Suprapubic skin (tissue), 4 donors: ENCODE data around the gene CXCL1. TPM values are rescaled to one million over a fixed set of nuclear protein-coding genes. Genes with fewer than 3 reads are reported as not detected.

ENCODE experiments used
- DNase-seq, 2 donors: peaks; one replicate each; pipeline ENCODE4 v3.0.0-alpha.2; 2019; ENCODE audit warnings: low spot score in 2 of 2
- H3K27ac ChIP-seq: fragments of 200-600 bp; sonication (generic); one replicate; pipeline ENCODE4 v1.5.1; 2019
- H3K27me3 ChIP-seq: fragments of 200-600 bp; sonication (generic); one replicate; pipeline ENCODE4 v1.5.1; 2019
- H3K36me3 ChIP-seq: fragments of 200-600 bp; sonication (generic); one replicate; pipeline ENCODE4 v1.5.1; 2019
- H3K4me1 ChIP-seq: fragments of 200-600 bp; sonication (generic); one replicate; pipeline ENCODE4 v1.5.1; 2019
- H3K4me3 ChIP-seq: fragments of 200-600 bp; sonication (generic); one replicate; pipeline ENCODE4 v1.5.1; 2019; ENCODE audit warnings: mild to moderate bottlenecking
- H3K9me3 ChIP-seq: fragments of 200-600 bp; sonication (generic); one replicate; pipeline ENCODE4 v1.5.1; 2019
- EP300 ChIP-seq: sonication (generic); formaldehyde crosslinking; IDR thresholded peaks from one replicate; pipeline ENCODE4 v1.6.1; 2017; ENCODE audit warnings: antibody characterized with exemption
- POLR2A ChIP-seq, 2 donors: fragments of 450-650 bp; IDR thresholded peaks; one replicate each; pipeline ENCODE4 v1.6.1; 2017; ENCODE audit warnings: antibody characterized with exemption in 2 of 2, mild to moderate bottlenecking in 2 of 2, moderate library complexity in 2 of 2
- POLR2AphosphoS5 ChIP-seq, 3 donors: sonication (generic); formaldehyde crosslinking; IDR thresholded peaks; one replicate each; pipeline ENCODE4 v1.6.1; 2017; ENCODE audit warnings: antibody characterized with exemption in 3 of 3
- WGBS: methylation state at CpG from one replicate; pipeline ENCODE4 v1.1.5; 2018; 5-methylcytosine and 5-hydroxymethylcytosine counted together
- total RNA-seq, 4 donors: library from RNA; depleted of rRNA; stranded (reverse); fragments of >200 nt; gene quantifications; one replicate each; pipeline ENCODE4 v1.1.0, GENCODE V29; 2016
- TF ChIP-seq, protein P1 (sequence below), 2 donors: fragments of 200-600 bp in 1 of 2; fragments of 450-650 bp in 1 of 2; sonication (generic) in 1 of 2; IDR thresholded peaks; one replicate each; pipeline ENCODE4 v1.5.1; 2016 to 2019; ENCODE audit warnings: antibody characterized with exemption in 2 of 2, mild to moderate bottlenecking in 1 of 2, moderate library complexity in 1 of 2

The CXCL1 gene
- total RNA-seq, 4 donors from 2014 or later = 0.59 to 1.7 TPM; not detected in 2

DNA sequence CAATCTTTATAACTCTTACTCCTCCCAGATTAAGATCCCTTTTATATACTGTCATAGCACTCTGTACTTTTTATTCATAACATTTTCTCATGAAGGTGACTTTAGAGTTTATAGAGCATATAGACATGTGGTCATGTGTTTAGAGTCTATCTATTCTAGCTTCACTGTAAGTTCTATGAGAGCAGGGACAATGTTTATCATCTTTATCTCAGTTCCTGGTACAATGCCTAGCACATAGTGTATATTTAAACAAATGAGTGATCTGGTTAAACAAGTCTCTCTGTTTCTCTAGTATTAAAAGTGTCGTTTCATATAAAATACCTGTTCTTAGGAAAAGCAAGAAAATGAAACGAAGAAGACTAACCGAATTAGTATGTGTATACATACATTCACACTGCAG lies 29.5 kb upstream of the CXCL1 start:
- H3K9me3 ChIP-seq = no peaks in the 10 kb centered on the region
- H3K36me3 ChIP-seq = no peaks in the 10 kb centered on the region
- no peak overlapping the region for H3K27ac ChIP-seq
- TF ChIP-seq POLR2A (IDR thresholded peaks at IDR 0.05) (no peak), POLR2AphosphoS5 (IDR thresholded peaks at IDR 0.05) (no peak), EP300 (no peak)
- TF ChIP-seq, protein P1, sequence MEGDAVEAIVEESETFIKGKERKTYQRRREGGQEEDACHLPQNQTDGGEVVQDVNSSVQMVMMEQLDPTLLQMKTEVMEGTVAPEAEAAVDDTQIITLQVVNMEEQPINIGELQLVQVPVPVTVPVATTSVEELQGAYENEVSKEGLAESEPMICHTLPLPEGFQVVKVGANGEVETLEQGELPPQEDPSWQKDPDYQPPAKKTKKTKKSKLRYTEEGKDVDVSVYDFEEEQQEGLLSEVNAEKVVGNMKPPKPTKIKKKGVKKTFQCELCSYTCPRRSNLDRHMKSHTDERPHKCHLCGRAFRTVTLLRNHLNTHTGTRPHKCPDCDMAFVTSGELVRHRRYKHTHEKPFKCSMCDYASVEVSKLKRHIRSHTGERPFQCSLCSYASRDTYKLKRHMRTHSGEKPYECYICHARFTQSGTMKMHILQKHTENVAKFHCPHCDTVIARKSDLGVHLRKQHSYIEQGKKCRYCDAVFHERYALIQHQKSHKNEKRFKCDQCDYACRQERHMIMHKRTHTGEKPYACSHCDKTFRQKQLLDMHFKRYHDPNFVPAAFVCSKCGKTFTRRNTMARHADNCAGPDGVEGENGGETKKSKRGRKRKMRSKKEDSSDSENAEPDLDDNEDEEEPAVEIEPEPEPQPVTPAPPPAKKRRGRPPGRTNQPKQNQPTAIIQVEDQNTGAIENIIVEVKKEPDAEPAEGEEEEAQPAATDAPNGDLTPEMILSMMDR (IDR thresholded peaks at IDR 0.05) = no peak
- DNase-seq = no peak
- H3K4me3 ChIP-seq = no peak overlapping the region
- peaks cover 10% of the 10 kb centered on the region for H3K4me1 ChIP-seq
- peaks cover 39% of the 10 kb centered on the region for H3K27me3 ChIP-seq
- WGBS = 75% methylated on average over 3 of the region's 3 CpGs

DNA sequence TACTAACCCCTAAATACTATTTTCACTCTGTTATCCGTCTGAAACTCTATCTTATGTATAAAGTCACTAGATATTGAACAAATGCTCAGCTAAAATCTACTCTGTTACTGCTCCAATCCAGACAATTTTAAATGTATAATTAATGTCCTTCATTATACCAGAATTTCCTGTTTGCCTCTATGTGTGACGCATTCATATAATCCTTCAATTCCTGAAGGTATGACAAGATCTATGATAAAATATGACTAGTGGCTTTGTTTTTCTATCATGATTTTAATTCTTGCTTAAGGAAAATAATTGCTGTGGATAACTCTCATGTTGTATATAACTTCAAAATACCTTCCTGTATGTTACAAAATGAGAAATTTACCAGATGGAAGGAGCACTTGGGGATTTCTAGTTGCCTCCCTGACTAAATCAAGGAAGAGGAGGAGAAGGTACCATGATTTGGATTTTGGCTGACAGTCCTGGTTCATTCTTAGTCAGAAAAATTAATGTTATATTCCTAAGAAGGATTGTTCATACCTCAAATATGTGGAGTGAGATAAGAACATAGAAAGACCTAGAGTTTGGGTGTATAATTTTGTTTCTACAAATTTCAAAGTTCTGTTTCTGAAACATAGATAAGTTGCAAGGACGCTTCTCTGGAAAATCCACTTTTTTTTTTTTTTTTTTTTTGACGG lies 27.8 kb upstream of the CXCL1 start:
- Histone ChIP-seq H3K9me3 (no peaks in the 10 kb centered on the region), H3K36me3 (no peaks in the 10 kb centered on the region), H3K4me1 (peaks cover 8% of the 10 kb centered on the region), H3K4me3 (no peak overlapping the region), H3K27me3 (peaks cover 35% of the 10 kb centered on the region), H3K27ac (no peak overlapping the region)
- 62% methylated on average over 4 of the region's 4 CpGs for WGBS
- DNase-seq = no peak
- TF ChIP-seq EP300 (no peak), POLR2A (IDR thresholded peaks at IDR 0.05) (no peak), POLR2AphosphoS5 (IDR thresholded peaks at IDR 0.05) (no peak)

DNA sequence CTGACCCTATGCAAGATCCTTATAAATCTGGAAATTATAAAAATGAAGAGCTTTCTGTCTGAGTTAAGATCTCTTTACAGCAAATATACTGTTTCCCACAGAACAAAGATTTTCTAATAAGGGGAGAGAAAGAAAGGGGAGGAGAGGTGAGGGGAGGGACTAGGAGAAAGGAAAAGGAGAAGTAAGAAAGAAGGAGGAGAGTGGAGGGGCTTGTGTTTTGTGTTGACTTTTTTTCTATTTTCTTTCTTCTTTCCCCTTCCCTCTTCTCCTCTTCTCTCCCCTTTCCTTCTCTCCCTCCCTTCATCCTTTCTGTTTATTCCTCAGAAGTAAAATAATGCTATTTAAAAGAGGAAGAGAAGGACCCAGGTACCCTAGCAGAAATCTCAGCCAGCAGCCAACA lies 26.5 kb upstream of the CXCL1 start:
- Histone ChIP-seq H3K27me3 (peaks cover 22% of the 10 kb centered on the region), H3K27ac (no peak overlapping the region), H3K36me3 (no peaks in the 10 kb centered on the region), H3K9me3 (no peaks in the 10 kb centered on the region), H3K4me1 (no peaks in the 10 kb centered on the region), H3K4me3 (no peak overlapping the region)
- TF ChIP-seq POLR2AphosphoS5 (IDR thresholded peaks at IDR 0.05) (no peak), POLR2A (IDR thresholded peaks at IDR 0.05) (no peak), EP300 (no peak)
- TF ChIP-seq, protein P1 (IDR thresholded peaks at IDR 0.05) = no peak
- DNase-seq = no peak

DNA sequence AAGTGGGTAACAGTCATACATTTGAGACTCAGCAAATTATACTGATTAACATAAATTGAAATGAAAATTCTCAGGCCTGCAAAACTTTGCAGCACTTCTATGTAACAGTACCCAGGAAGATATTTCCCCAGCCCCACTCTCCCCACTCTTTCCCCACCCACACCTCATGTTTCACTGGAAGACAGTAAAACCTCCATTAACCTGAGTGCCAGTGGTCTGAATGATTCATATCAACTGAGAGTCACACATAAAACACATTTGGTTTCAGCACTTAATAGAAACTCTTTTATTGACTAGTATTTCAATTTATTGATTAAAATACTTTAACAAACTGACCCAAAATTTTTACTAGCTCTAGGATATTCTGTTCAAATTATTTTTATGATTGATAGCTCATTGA lies 25.8 kb upstream of the CXCL1 start:
- H3K9me3 ChIP-seq = no peaks in the 10 kb centered on the region
- DNase-seq = no peak
- no peaks in the 10 kb centered on the region for H3K36me3 ChIP-seq
- H3K27ac ChIP-seq = no peak overlapping the region
- H3K27me3 ChIP-seq = peaks cover 16% of the 10 kb centered on the region
- TF ChIP-seq, protein P1 (IDR thresholded peaks at IDR 0.05) = no peak
- TF ChIP-seq POLR2A (IDR thresholded peaks at IDR 0.05) (no peak), EP300 (no peak), POLR2AphosphoS5 (IDR thresholded peaks at IDR 0.05) (no peak)
- no peak overlapping the region for H3K4me3 ChIP-seq
- no peaks in the 10 kb centered on the region for H3K4me1 ChIP-seq

DNA sequence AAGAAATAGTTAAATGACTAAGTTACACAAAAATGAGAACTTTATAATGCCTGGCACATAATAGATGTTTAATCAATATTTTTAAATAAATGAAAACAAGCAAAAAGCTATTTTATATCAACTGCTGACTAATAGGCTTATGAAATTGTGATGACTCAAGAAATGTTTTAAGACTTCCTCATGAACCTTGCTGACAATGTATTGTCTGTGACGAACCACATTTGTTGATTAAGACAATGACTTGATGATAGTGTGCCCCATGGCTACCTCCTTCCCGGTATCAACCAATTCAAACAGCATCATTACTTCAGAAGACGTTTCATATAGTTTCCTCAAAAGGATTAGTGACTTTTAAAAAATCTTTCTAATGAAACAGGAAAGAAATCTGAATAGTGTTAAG lies 24.8 kb upstream of the CXCL1 start:
- H3K4me3 ChIP-seq = no peak overlapping the region
- no peak for DNase-seq
- H3K36me3 ChIP-seq = no peaks in the 10 kb centered on the region
- TF ChIP-seq POLR2AphosphoS5 (IDR thresholded peaks at IDR 0.05) (no peak), POLR2A (IDR thresholded peaks at IDR 0.05) (no peak), EP300 (no peak)
- TF ChIP-seq, protein P1 (IDR thresholded peaks at IDR 0.05) = no peak
- H3K27ac ChIP-seq = no peak overlapping the region
- H3K27me3 ChIP-seq = peaks cover 11% of the 10 kb centered on the region
- H3K9me3 ChIP-seq = no peaks in the 10 kb centered on the region
- no peaks in the 10 kb centered on the region for H3K4me1 ChIP-seq
- WGBS = 67% methylated on average over 3 of the region's 3 CpGs

DNA sequence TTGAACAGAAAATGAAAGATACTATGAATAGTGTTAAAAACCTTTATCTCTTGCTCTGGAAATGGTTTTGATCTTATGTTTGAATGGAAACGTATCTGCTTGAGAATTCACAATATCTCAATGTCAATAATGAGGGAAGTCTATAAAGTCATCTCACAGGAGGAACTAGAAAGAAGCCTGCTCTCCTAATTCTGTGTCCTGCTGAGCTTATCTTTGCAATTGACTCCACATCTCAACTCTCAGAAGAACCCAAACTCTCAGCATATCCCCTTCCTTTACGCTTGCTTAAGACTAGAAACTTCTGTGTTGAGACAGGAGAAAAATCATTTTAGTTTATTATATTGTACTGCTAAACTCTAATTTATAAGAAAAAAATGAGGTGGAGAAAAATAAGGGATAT lies 24.4 kb upstream of the CXCL1 start:
- no peak for TF ChIP-seq POLR2A (IDR thresholded peaks at IDR 0.05)
- no peak overlapping the region for H3K4me3 ChIP-seq
- H3K4me1 ChIP-seq = no peaks in the 10 kb centered on the region
- H3K36me3 ChIP-seq = no peaks in the 10 kb centered on the region
- H3K27ac ChIP-seq = no peak overlapping the region
- no peaks in the 10 kb centered on the region for H3K9me3 ChIP-seq
- peaks cover 11% of the 10 kb centered on the region for H3K27me3 ChIP-seq
- DNase-seq = no peak
- 68% methylated on average over 2 of the region's 2 CpGs for whole genome bisulfite sequencing
